ENCODE measurements around the gene METTL22.

METTL22 gene

DNA sequence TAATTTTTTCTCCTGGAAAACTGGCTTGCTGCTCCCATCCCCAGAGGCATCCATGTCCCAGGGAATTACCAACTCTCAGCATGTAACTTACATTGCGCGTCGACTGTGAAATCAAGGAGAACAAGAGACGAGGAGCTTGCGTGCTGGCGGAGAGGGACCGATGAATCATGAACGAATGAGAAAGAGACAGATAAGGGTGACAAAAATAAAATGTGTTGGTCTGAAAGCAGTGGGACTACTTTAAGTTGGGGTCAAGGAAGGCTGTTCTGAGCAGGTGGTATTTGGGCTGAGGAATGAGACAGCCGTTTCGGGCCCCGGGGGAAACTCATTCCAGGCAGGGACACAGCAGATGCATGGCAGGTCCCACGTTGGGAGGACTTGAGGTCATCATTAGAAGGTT, 75.4 kb downstream of the METTL22 start:
- no peak for DNase-seq (ENCODE audit: low spot score)

DNA sequence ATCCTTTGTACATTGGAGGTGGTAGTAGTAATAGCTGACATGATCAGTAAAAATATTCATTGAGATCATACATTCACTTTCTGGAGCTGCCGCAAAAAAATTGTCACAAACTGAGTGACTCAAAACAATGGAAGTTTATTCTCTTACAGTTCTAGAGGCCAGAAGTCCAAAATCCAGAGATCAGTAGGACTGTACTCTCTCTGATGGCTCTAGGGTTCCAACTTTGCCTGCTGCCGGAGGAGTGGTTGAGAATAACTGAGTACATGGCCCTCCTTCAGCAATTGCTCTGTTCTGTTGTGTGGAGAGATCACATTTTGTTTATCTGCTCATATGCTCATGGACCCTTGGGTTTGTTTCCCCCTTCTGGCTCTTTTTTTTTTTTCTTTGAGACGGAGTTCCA, 76.5 kb downstream of the METTL22 start:
- DNase-seq (ENCODE audit: low spot score), result no peak
